Measurements from ENCODE around the gene SMIM41.
A peak's percentile ranks its signal among the peaks of the same experiment; 100 is the strongest.

The SMIM41 gene

GRCh38 chr12:52120951-52121823 lies 41.7 kb downstream of the SMIM41 start:
- no peak for DNase-seq (ENCODE audit: low spot score)

GRCh38 chr12:52121824-52122539 lies 42.5 kb downstream of the SMIM41 start:
- DNase-seq (ENCODE audit: low spot score), result peak; percentile 67

GRCh38 chr12:52122540-52122871 lies 43.0 kb downstream of the SMIM41 start:
- no peak for DNase-seq (ENCODE audit: low spot score)

- no peak for DNase-seq (ENCODE audit: low spot score)
These were observed 43.4 kb downstream of the SMIM41 start for GRCh38 chr12:52122904-52123303.

- DNase-seq (ENCODE audit: low spot score), result no peak
These were observed 44.1 kb downstream of the SMIM41 start for GRCh38 chr12:52123487-52124186.

GRCh38 chr12:52125476-52125900 lies 46.0 kb downstream of the SMIM41 start:
- DNase-seq (ENCODE audit: low spot score), result peak; percentile 36

- DNase-seq (ENCODE audit: low spot score), result no peak
These were observed 46.6 kb downstream of the SMIM41 start for GRCh38 chr12:52126050-52126604.

GRCh38 chr12:52126605-52127578 lies 47.4 kb downstream of the SMIM41 start:
- peak; percentile 6 for DNase-seq (ENCODE audit: low spot score)

GRCh38 chr12:52127683-52128450 lies 48.4 kb downstream of the SMIM41 start:
- DNase-seq (ENCODE audit: low spot score), result peak; percentile 2

- DNase-seq (ENCODE audit: low spot score), result no peak
These were observed 51.2 kb downstream of the SMIM41 start for GRCh38 chr12:52130711-52131110.

GRCh38 chr12:52132754-52133161 lies 53.3 kb downstream of the SMIM41 start:
- no peak for DNase-seq (ENCODE audit: low spot score)

GRCh38 chr12:52137746-52138145 lies 58.2 kb downstream of the SMIM41 start:
- DNase-seq (ENCODE audit: low spot score), result no peak

GRCh38 chr12:52139147-52139546 lies 59.6 kb downstream of the SMIM41 start:
- no peak for DNase-seq (ENCODE audit: low spot score)

- DNase-seq (ENCODE audit: low spot score), result no peak
These were observed 60.1 kb downstream of the SMIM41 start for GRCh38 chr12:52139579-52140062.

GRCh38 chr12:52141306-52141705 lies 61.8 kb downstream of the SMIM41 start:
- no peak for DNase-seq (ENCODE audit: low spot score)

- no peak for DNase-seq (ENCODE audit: low spot score)
These were observed 62.4 kb downstream of the SMIM41 start for GRCh38 chr12:52141875-52142274.

- DNase-seq (ENCODE audit: low spot score), result no peak
These were observed 62.9 kb downstream of the SMIM41 start for GRCh38 chr12:52142431-52142830.

GRCh38 chr12:52144512-52145227 lies 65.2 kb downstream of the SMIM41 start:
- DNase-seq (ENCODE audit: low spot score), result no peak
